GM12878 (cell line): Measurements from ENCODE around the gene ETNK1. TPM values are rescaled to one million over a fixed set of nuclear protein-coding genes. Genes with fewer than 3 reads are reported as not detected.
A peak's percentile ranks its signal among the peaks of the same experiment; 100 is the strongest.

Experiments
- ATAC-seq: fragments of 200-7000 bp; cut with Tn5 transposase; 3 replicates; pipeline ENCODE4 v1.9.1; 2020; ENCODE audit warnings: mild to moderate bottlenecking, moderate library complexity
- BruUV-seq: library from RNA; stranded (reverse); fragments of 400-500 nt; replicated peaks from 2 replicates; lab custom pipeline; 2021; lab: Mats Ljungman, UMichigan
- CTCF ChIA-PET: fragments of 300-600 bp; sonication (Branson Sonifier 250); formaldehyde crosslinking; extraction: SDS; loops from one replicate; lab custom pipeline; 2021; ENCODE audit warnings: inconsistent platforms; lab: Yijun Ruan, JAX
- POLR2A ChIA-PET: fragments of 350-600 bp; formaldehyde crosslinking; extraction: SDS; loops from one replicate; lab custom pipeline; 2021; ENCODE audit warnings: inconsistent platforms; lab: Charles Lee
- RAD21 ChIA-PET: fragments of 300-600 bp; sonication (Branson Sonifier 250); formaldehyde crosslinking; loops from one replicate; lab custom pipeline; 2023; ENCODE audit warnings: antibody characterized with exemption; ENCODE audit not compliant: unreplicated experiment; lab: Charles Lee
- SMC1A ChIA-PET: fragments of 300-600 bp; sonication (Branson Sonifier 250); formaldehyde crosslinking; loops from one replicate; lab custom pipeline; 2023; ENCODE audit not compliant: unreplicated experiment, uncharacterized antibody; lab: Charles Lee
- DNase-seq: peaks from one replicate; pipeline ENCODE4 v3.0.0-alpha.2; 2011; ENCODE audit warnings: low read depth, low spot score
- FAIRE-seq: peaks from 3 replicates; lab custom pipeline; 2011; peaks lifted over from hg19 to GRCh38; lab: Jason Lieb, UNC
- H2AFZ ChIP-seq: 2 replicates; pipeline ENCODE4 v1.6.0; 2011; ENCODE audit warnings: low read depth, low read length, control low read depth; ENCODE audit not compliant: control insufficient read depth
- H3K27ac ChIP-seq: 2 replicates; pipeline ENCODE4 v1.5.1; 2011; ENCODE audit warnings: control low read depth; ENCODE audit not compliant: control insufficient read depth, insufficient read depth
- H3K27me3 ChIP-seq, 2 experiments: replicated peaks in 1 of 2; 2 replicates each; pipeline versions ENCODE4 v1.6.0 to v1.6.1; 2011; ENCODE audit warnings: low read length in 1 of 2; ENCODE audit not compliant: control insufficient read depth in 2 of 2, insufficient read depth in 2 of 2
- H3K36me3 ChIP-seq, 2 experiments: 2 replicates each; pipeline ENCODE4 v1.5.1; 2011; ENCODE audit warnings: low read length in 1 of 2; ENCODE audit not compliant: control insufficient read depth in 2 of 2, insufficient read depth in 2 of 2
- H3K4me1 ChIP-seq: 2 replicates; pipeline ENCODE4 v1.6.1; 2011; ENCODE audit warnings: mild to moderate bottlenecking, low read length, moderate library complexity, mixed read lengths; ENCODE audit not compliant: control insufficient read depth, insufficient read depth
- H3K4me2 ChIP-seq: 2 replicates; pipeline ENCODE4 v1.6.0; 2011; ENCODE audit warnings: control low read depth; ENCODE audit not compliant: control insufficient read depth, insufficient read depth
- H3K4me3 ChIP-seq: fragments of 200-600 bp; sonication (generic); 2 replicates; pipeline ENCODE4 v1.5.1; 2016
- H3K79me2 ChIP-seq: 2 replicates; pipeline ENCODE4 v1.6.0; 2011; ENCODE audit warnings: low read length; ENCODE audit not compliant: control insufficient read depth, insufficient read depth
- H3K9ac ChIP-seq: 2 replicates; pipeline ENCODE4 v1.8.0; 2011; ENCODE audit warnings: low read length, control low read depth, mixed read lengths; ENCODE audit not compliant: control insufficient read depth, insufficient read depth
- H3K9me3 ChIP-seq: replicated peaks from 3 replicates; pipeline ENCODE4 v1.5.1; 2011; ENCODE audit warnings: mild to moderate bottlenecking, low read length; ENCODE audit not compliant: control insufficient read depth, insufficient read depth
- H4K20me1 ChIP-seq: 2 replicates; pipeline ENCODE4 v1.6.0; 2011; ENCODE audit not compliant: control insufficient read depth, insufficient read depth
- BMI1 ChIP-seq: fragments of 450-650 bp; IDR thresholded peaks from 2 replicates; pipeline ENCODE4 v1.6.1; 2016; ENCODE audit warnings: mild to moderate bottlenecking, moderate library complexity, borderline replicate concordance
- BRCA1 ChIP-seq: IDR thresholded peaks from 2 replicates; pipeline ENCODE4 v1.6.1; 2011; ENCODE audit warnings: low read depth, low read length, improper control_type of control experiment
- EGR1 ChIP-seq, 2 experiments: IDR thresholded peaks; 1 replicate in 1 of 2; 2 replicates in 1 of 2; pipeline ENCODE4 v1.6.1; 2011 to 2012; ENCODE audit warnings: low read depth in 2 of 2, low read length in 2 of 2, borderline replicate concordance in 1 of 2, mild to moderate bottlenecking in 1 of 2, moderate library complexity in 1 of 2
- JUNB ChIP-seq: IDR thresholded peaks from 2 replicates; pipeline ENCODE4 v1.6.1; 2016; ENCODE audit warnings: antibody characterized with exemption, mild to moderate bottlenecking
- NFIC ChIP-seq: IDR thresholded peaks from 2 replicates; pipeline ENCODE4 v1.6.1; 2012; ENCODE audit warnings: low read depth, mild to moderate bottlenecking, inconsistent platforms, low read length, moderate library complexity
- PAX5 ChIP-seq: IDR thresholded peaks from 2 replicates; pipeline ENCODE4 v1.6.1; 2011; ENCODE audit warnings: low read depth, low read length, borderline replicate concordance
- RELB ChIP-seq: fragments of 450-650 bp; IDR thresholded peaks from 2 replicates; pipeline ENCODE4 v1.6.1; 2017; ENCODE audit warnings: low read depth, mild to moderate bottlenecking, moderate library complexity
- RUNX3 ChIP-seq: IDR thresholded peaks from 2 replicates; pipeline ENCODE4 v1.6.1; 2012; ENCODE audit warnings: low read length, inconsistent platforms
- SP1 ChIP-seq: IDR thresholded peaks from one replicate; pipeline ENCODE4 v1.6.1; 2011; ENCODE audit warnings: low read depth, low read length
- WGBS: methylation state at CpG from one replicate; pipeline ENCODE4 v1.1.6; 2016; ENCODE audit warnings: low lambda C conversion rate; ENCODE audit not compliant: insufficient replicate concordance, insufficient coverage; ENCODE audit errors: missing lambda C conversion rate; 5-methylcytosine and 5-hydroxymethylcytosine counted together
- in situ Hi-C: fragments of 300-500 bp; cut with MboI; formaldehyde crosslinking; loops from 9 replicates; pipeline ENCODE4 v1.14.3; 2018; ENCODE audit warnings: mixed read lengths
- intact Hi-C: fragments of 100-400 bp; cut with micrococcal nuclease; formaldehyde crosslinking; loops from one replicate; pipeline ENCODE4 v1.14.2; 2022; ENCODE audit not compliant: unreplicated experiment
- polyA plus RNA-seq, 11 experiments: library from polyadenylated mRNA; depleted of rRNA in 4 of 11; unstranded in 6 of 11; stranded (reverse) in 5 of 11; fragments of >200 nt; fragmentation: Nextera tagmentation in 4 of 11; fragmentation: Illumina TruSeq in 1 of 11; extraction: Ambion mirVana in 4 of 11; extraction: Trizol in 1 of 11; gene quantifications; 1 replicate in 1 of 11; 2 replicates in 10 of 11; pipeline versions ENCODE4 v1.2.1 to v1.2.3, GENCODE V29; 2011 to 2016; ENCODE audit warnings: inconsistent platforms in 2 of 11, missing spikeins in 2 of 11, low read depth in 1 of 11
- total RNA-seq, 4 experiments: library from RNA; depleted of rRNA in 3 of 4; stranded (reverse); fragments of >200 nt in 3 of 4; fragmentation: Illumina TruSeq in 1 of 4; extraction: Trizol in 1 of 4; gene quantifications; 2 replicates each; pipeline versions ENCODE4 v1.2.1 to v1.2.3, GENCODE V29; 2013 to 2021
- TF ChIP-seq, protein P1 (sequence below): fragments of 450-650 bp; IDR thresholded peaks from 2 replicates; pipeline ENCODE4 v1.6.1; 2017; ENCODE audit warnings: borderline replicate concordance
- TF ChIP-seq, protein P2 (sequence below): fragments of 450-650 bp; conservative IDR thresholded peaks from 2 replicates; pipeline ENCODE4 v1.6.1; 2017; ENCODE audit warnings: mild to moderate bottlenecking, moderate library complexity

The ETNK1 gene
- total and polyA plus RNA-seq, 10 of the 15 experiments (the other 5 are each of a cell fraction or from before 2014, with no cell fraction given) = 12.3 to 69.4 (median 34.2) TPM

- H2AFZ ChIP-seq = no peak overlapping the region
- H3K4me3 ChIP-seq = no peak overlapping the region
- POLR2A ChIA-PET = interaction anchor here (0.6 kb wide), 1 partner anchor 11 kb away, joined by 5 read pairs; no protein-coding TSS in a partner anchor
- SMC1A ChIA-PET = interaction anchor here (0.6 to 1.7 kb wide), 10 partner anchors 12 to 506 kb away, joined by 3 to 5 read pairs (median 4); no protein-coding TSS in a partner anchor
- CTCF ChIA-PET = interaction anchor here (0.7 to 1.7 kb wide), 11 partner anchors 11 to 522 kb away, joined by 3 to 8 read pairs (median 3); no protein-coding TSS in a partner anchor
- DNase-seq (no peak), FAIRE-seq (peak; percentile 52), ATAC-seq (peak; percentile 57)
- H4K20me1 ChIP-seq = no peaks in the 10 kb centered on the region
- H3K79me2 ChIP-seq = no peaks in the 10 kb centered on the region
- no peak overlapping the region for H3K9ac ChIP-seq
- H3K9me3 ChIP-seq = peaks cover 1% of the 10 kb centered on the region; the same call in 1 of the 3 replicates
- intact Hi-C loops (loop anchor here (10.0 kb wide), 2 partner anchors 372 to 522 kb away; no protein-coding TSS in a partner anchor), in situ Hi-C loops (no loop called here)
- no peak overlapping the region for H3K4me2 ChIP-seq
- no TSS peak for BruUV-seq
- peaks cover 4 to 16% of the 10 kb centered on the region in 2 experiments for H3K36me3 ChIP-seq
- H3K27ac ChIP-seq = no peak overlapping the region; the same call in 1 of the 2 replicates
- RAD21 ChIA-PET = no interaction called here
- TF ChIP-seq JUNB = peak; percentile 24; the same call in 1 of the 2 replicates
- no peak for TF ChIP-seq BMI1
- TF ChIP-seq RUNX3 = peak; percentile 10; the same call in 1 of the 2 replicates
- no peak for TF ChIP-seq EGR1 (IDR thresholded peaks at IDR 0.05; ENCODE audit: borderline replicate concordance in 1 of 2, low read depth in 2 of 2, low read length in 2 of 2)
- peak; percentile 36; the same call in 1 of the 2 replicates for TF ChIP-seq NFIC
- H3K27me3 ChIP-seq = no peaks in the 10 kb centered on the region
- peaks cover 18% of the 10 kb centered on the region for H3K4me1 ChIP-seq
- 34% methylated on average over 2 of the region's 2 CpGs for WGBS
Measured at GRCh38 chr12:22682663-22683062, 57.7 kb downstream of the ETNK1 start.

GRCh38 chr12:22683131-22683530 lies 58.2 kb downstream of the ETNK1 start:
- Histone ChIP-seq H3K4me3 (no peak overlapping the region), H3K79me2 (no peaks in the 10 kb centered on the region), H3K9me3 (peaks cover 1% of the 10 kb centered on the region; the same call in 1 of the 3 replicates), H3K36me3 (peaks cover 4 to 16% of the 10 kb centered on the region in 2 experiments), H3K9ac (no peak overlapping the region), H3K4me1 (peaks cover 18% of the 10 kb centered on the region), H3K27me3 (no peaks in the 10 kb centered on the region), H4K20me1 (no peaks in the 10 kb centered on the region), H3K4me2 (no peak overlapping the region), H2AFZ (no peak overlapping the region), H3K27ac (no peak overlapping the region; the same call in 1 of the 2 replicates)
- in situ Hi-C loops (no loop called here), intact Hi-C loops (loop anchor here (10.0 kb wide), 2 partner anchors 372 to 522 kb away; no protein-coding TSS in a partner anchor)
- ChIA-PET SMC1A (interaction anchor here (0.6 to 1.7 kb wide), 10 partner anchors 13 to 505 kb away, joined by 3 to 5 read pairs (median 4); no protein-coding TSS in a partner anchor), CTCF (interaction anchor here (0.7 to 2.2 kb wide), 12 partner anchors 11 to 522 kb away, joined by 3 to 8 read pairs (median 3); no protein-coding TSS in a partner anchor), POLR2A (interaction anchor here (0.6 kb wide), 2 partner anchors 11 to 50 kb away, joined by 3 to 5 read pairs; no protein-coding TSS in a partner anchor), RAD21 (no interaction called here)
- WGBS = 0% methylated on average over 1 of the region's 1 CpG
- DNase-seq (no peak), ATAC-seq (no peak), FAIRE-seq (no peak)
- no TSS peak for BruUV-seq
- TF ChIP-seq, protein P1, sequence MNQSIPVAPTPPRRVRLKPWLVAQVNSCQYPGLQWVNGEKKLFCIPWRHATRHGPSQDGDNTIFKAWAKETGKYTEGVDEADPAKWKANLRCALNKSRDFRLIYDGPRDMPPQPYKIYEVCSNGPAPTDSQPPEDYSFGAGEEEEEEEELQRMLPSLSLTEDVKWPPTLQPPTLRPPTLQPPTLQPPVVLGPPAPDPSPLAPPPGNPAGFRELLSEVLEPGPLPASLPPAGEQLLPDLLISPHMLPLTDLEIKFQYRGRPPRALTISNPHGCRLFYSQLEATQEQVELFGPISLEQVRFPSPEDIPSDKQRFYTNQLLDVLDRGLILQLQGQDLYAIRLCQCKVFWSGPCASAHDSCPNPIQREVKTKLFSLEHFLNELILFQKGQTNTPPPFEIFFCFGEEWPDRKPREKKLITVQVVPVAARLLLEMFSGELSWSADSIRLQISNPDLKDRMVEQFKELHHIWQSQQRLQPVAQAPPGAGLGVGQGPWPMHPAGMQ = no peak
- TF ChIP-seq BRCA1 = no peak
- no peak for TF ChIP-seq PAX5
- TF ChIP-seq, protein P2, sequence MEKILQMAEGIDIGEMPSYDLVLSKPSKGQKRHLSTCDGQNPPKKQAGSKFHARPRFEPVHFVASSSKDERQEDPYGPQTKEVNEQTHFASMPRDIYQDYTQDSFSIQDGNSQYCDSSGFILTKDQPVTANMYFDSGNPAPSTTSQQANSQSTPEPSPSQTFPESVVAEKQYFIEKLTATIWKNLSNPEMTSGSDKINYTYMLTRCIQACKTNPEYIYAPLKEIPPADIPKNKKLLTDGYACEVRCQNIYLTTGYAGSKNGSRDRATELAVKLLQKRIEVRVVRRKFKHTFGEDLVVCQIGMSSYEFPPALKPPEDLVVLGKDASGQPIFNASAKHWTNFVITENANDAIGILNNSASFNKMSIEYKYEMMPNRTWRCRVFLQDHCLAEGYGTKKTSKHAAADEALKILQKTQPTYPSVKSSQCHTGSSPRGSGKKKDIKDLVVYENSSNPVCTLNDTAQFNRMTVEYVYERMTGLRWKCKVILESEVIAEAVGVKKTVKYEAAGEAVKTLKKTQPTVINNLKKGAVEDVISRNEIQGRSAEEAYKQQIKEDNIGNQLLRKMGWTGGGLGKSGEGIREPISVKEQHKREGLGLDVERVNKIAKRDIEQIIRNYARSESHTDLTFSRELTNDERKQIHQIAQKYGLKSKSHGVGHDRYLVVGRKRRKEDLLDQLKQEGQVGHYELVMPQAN = no peak
- no peak for TF ChIP-seq SP1
- TF ChIP-seq RELB = no peak
